ENCODE results near the gene OR10J1. TPM values are rescaled to one million over a fixed set of nuclear protein-coding genes. Genes with fewer than 3 reads are reported as not detected.

Gene OR10J1, protein sequence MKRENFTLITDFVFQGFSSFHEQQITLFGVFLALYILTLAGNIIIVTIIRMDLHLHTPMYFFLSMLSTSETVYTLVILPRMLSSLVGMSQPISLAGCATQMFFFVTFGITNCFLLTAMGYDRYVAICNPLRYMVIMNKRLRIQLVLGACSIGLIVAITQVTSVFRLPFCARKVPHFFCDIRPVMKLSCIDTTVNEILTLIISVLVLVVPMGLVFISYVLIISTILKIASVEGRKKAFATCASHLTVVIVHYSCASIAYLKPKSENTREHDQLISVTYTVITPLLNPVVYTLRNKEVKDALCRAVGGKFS
- total RNA-seq = not detected in 2 replicates

GRCh38 chr1:159439422-159439821, at the start of gene OR10J1:
Gene OR10J1, plus strand, starts transcription at chr1:159439722. Its CDS starts 70 bp downstream, at chr1:159439792.

GRCh38 chr1:159431904-159432303, 7.6 kb upstream of the OR10J1 start, which contains the start of gene OR10J4:
Gene OR10J4, plus strand, starts transcription at chr1:159432204.

Other genes starting within 250 kb of the OR10J1 start
- gene ACKR1, start 234.8 kb upstream of the OR10J1 start, total RNA-seq = not detected in 2 replicates
- gene FCER1A, start 137.4 kb upstream of the OR10J1 start, total RNA-seq = not detected in 2 replicates
- not detected in 2 replicates for gene OR10J4, start 7.5 kb upstream of the OR10J1 start, total RNA-seq
- not detected in 2 replicates for gene OR10J5, start 96.3 kb downstream of the OR10J1 start, total RNA-seq
- not detected in 2 replicates for gene APCS, start 148.1 kb downstream of the OR10J1 start, total RNA-seq